Hematopoietic multipotent progenitor cell treated with erythropoietin and hydrocortisone succinate and interleukin-3 and kit ligand, for 6 days (in vitro differentiated cells): ENCODE data around the gene SCG3.

Source experiments
- DNase-seq: peaks from one replicate; pipeline ENCODE4 v3.0.0-alpha.2; 2015

The SCG3 gene

DNA sequence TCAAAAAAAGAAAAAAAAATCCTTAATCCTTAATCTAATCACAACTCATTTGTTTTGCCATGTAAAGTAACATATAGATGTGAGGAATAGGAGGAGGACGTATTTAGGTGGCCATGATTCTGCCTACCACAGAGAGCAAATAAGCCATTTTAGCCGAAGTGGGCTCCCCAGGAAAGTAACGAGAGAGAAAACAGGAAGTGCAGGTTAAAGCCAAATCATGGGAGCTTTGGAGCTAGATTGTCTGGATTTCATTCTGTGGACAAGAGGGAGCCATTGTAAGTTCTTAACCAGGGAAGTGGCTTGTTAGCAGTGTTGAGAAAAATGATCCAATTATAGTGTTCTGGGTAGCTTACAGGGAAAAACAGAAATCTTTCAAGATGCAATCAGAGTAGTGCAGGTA lies 79.5 kb downstream of the SCG3 start:
- no peak for DNase-seq

DNA sequence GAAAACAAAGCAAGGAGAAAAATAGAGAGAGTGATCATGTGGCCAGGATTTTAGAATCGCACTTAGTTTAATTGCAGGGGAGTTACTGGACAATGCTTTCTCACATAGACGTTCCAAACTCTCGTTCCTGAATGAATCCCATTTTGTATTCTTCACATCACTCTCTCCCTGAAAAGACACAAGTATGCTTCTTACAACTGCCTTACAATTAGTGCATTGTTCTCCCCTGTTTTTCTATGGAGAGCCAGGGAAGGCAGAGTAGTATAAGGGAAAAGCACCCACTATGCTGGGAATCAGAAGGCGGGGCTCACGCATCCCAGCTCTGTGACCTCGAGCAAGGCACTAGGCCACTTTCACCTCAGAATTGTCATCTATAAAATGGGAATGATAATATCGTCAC lies 84.4 kb downstream of the SCG3 start:
- no peak for DNase-seq

DNA sequence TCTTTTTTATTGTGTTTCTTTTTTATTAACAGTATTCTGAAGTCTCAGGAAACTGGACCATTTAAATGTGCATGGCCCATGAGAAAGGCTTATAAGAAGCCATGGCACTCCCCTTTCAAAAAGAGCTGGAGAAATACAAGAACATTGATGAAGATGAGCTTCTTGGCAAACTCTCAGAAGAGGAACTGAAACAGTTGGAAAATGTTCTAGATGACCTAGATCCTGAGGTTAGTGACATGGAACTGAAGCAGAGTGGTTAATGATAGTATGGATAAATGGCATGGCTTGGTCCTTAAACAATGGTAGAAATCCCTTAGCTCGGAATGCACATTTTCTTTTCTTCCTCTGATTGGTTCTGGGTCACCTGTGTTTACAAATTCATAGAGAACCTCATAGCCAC lies 85.0 kb downstream of the SCG3 start:
- DNase-seq: no peak

DNA sequence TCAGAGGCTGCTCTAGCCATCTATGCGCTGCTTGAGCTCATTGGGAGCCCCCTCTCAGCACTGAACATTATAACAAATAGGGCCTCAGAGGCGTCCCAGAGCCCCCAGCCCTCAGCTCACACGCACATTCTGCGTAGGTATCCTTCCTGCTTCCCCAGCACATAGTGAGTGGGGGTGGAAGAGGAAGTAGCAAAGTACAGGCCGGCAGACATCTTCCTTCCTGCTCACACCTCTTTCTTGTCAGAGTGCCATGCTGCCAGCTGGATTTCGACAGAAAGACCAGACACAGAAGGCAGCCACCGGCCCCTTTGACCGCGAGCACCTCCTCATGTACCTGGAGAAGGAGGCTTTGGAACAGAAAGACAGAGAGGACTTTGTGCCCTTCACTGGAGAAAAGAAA lies 86.7 kb downstream of the SCG3 start:
- no peak for DNase-seq
